Activated naive CD4-positive, alpha-beta T cell treated with anti-CD3 and anti-CD28 coated beads for 36 hours (primary cell): Measurements from ENCODE around the gene B3GNT3. TPM values are rescaled to one million over a fixed set of nuclear protein-coding genes. Genes with fewer than 3 reads are reported as not detected.

Experiments
- CTCF ChIA-PET: fragments of 350-600 bp; sonication (Branson Sonifier 250); formaldehyde crosslinking; loops from one replicate; lab custom pipeline; 2021; ENCODE audit warnings: antibody characterized with exemption; lab: Charles Lee
- DNase-seq: peaks from one replicate; pipeline ENCODE4 v3.0.0-alpha.2; 2020
- H3K27ac Mint-ChIP-seq: one replicate; pipeline ENCODE4 v1.8.0; 2021; ENCODE audit warnings: mild to moderate bottlenecking, mixed read lengths
- H3K27me3 Mint-ChIP-seq: one replicate; pipeline ENCODE4 v1.8.0; 2021; ENCODE audit warnings: low read depth, mixed read lengths
- H3K36me3 Mint-ChIP-seq: one replicate; pipeline ENCODE4 v1.8.0; 2021; ENCODE audit warnings: low read depth, mixed read lengths
- H3K4me1 Mint-ChIP-seq: one replicate; pipeline ENCODE4 v1.8.0; 2021; ENCODE audit warnings: low read depth, mixed read lengths
- H3K4me3 Mint-ChIP-seq: one replicate; pipeline ENCODE4 v1.8.0; 2021; ENCODE audit warnings: mild to moderate bottlenecking, moderate library complexity, mixed read lengths
- H3K9me3 Mint-ChIP-seq: one replicate; pipeline ENCODE4 v1.8.0; 2021; ENCODE audit warnings: mixed read lengths
- intact Hi-C: fragments of 100-400 bp; cut with micrococcal nuclease; formaldehyde crosslinking; loops from one replicate; pipeline ENCODE4 v1.15.1; 2023
- total RNA-seq, 2 experiments: library from RNA; stranded (reverse); gene quantifications; one replicate each; pipeline ENCODE4 v1.2.3, GENCODE V29; 2021

Gene B3GNT3
- total RNA-seq, 2 experiments from 2014 or later, result 0.17 to 0.19 TPM

DNA sequence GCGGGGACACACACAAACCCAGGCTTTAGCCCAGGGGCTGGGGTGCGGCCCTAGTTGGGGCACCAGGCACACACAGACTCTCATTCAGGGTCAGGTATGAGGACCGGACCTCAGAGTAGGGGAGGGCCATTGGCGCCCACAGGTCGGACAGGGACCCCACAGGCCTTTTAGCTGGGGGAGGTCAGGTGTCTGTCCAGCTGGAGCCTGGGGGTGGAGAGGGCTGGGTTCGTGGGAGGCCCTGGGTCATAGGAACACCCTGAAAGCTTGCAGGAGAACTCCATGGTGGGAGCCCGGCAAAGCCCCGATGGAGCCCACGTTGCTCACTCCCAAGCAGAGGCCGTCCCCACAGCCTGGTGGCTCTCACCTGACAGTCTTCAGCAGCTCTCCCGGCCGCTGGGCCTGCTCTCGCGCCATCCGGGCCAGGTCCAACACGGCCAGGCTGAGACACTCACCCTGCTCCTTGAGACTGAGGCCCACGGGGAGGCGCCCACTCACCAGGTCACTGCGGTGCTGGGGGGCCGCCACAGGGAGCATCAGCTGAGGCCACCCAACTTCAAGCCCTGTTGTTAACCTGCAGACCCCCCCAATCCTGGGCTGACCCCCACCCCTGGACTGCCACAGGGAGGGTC, 47.8 kb downstream of the B3GNT3 start:
- Mint-ChIP-seq H3K9me3 (no peaks in the 10 kb centered on the region), H3K4me3 (no peak overlapping the region), H3K27ac (no peak overlapping the region), H3K36me3 (peaks cover 71% of the 10 kb centered on the region), H3K4me1 (peaks cover 39% of the 10 kb centered on the region), H3K27me3 (no peaks in the 10 kb centered on the region)
- intact Hi-C loops, result no loop called here
- DNase-seq, result no peak
- CTCF ChIA-PET, result interaction anchor here (0.6 to 0.9 kb wide), 3 partner anchors 13 to 87 kb away, joined by 3 to 5 read pairs (median 3); no protein-coding TSS in a partner anchor

DNA sequence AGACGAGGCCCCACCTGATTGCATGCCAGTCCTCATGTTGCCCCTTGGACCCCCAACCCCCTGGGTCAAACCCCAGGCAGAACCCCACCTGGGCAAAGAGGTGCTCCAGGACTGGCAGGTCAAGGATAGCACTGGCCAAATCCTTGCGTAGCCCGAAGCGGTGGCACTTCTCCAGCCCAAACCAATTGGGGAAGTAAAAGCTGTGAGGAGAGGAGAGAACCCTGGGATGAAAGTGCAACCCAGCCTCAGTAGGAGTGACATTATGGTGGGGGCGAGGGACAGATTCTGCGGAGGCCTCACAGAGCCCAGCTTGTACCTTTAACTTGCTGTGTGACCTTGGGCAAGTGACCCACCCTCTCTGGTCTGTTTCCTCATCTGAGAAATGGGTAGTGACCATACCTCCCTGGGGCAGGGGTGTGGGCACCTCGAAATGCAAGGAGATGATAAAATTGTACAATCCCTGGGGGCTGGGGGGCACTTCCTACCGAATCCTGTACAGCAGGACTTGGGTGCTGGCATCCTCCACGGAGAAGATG, 48.4 kb downstream of the B3GNT3 start:
- Mint-ChIP-seq H3K4me3 (no peak overlapping the region), H3K27me3 (no peaks in the 10 kb centered on the region), H3K4me1 (peaks cover 43% of the 10 kb centered on the region), H3K27ac (peak overlapping the region; percentile 63), H3K9me3 (no peaks in the 10 kb centered on the region), H3K36me3 (peaks cover 65% of the 10 kb centered on the region)
- intact Hi-C loops, result no loop called here
- DNase-seq, result no peak
- CTCF ChIA-PET, result interaction anchor here (0.6 to 0.9 kb wide), 4 partner anchors 12 to 249 kb away, joined by 3 to 5 read pairs (median 3); no protein-coding TSS in a partner anchor

DNA sequence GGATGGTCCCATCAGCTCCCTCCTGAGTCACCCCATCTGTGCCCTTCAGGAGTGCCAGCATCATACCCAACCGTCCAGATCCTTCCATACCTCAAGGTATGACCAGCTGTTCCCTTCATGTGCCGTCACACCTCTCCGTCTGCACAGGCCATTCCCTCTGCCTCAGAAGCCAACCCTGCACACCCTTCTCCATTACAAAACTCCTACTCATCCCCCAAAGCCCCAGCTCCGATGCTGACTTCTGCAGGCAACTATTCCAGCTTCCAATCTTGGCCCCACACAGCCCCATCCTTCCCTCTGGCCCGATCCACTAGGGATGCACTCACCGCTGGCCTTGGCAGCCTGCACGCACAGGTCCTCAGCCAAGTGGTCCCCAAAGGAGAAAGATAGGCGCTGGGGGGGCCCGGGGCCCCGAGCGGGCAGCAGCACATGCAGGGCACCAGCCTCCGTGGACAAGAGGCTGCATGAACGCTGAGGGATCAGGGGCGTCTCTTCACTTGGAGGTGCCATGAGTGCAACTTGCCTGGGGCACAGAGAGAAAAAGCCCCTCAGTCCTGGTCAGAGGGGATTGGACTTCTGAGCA, 49.1 kb downstream of the B3GNT3 start:
- Mint-ChIP-seq H3K4me1 (peaks cover 49% of the 10 kb centered on the region), H3K9me3 (no peaks in the 10 kb centered on the region), H3K27me3 (no peaks in the 10 kb centered on the region), H3K36me3 (peaks cover 61% of the 10 kb centered on the region), H3K27ac (peak overlapping the region; percentile 94), H3K4me3 (no peak overlapping the region)
- intact Hi-C loops, result no loop called here
- no peak for DNase-seq
- CTCF ChIA-PET, result interaction anchor here (0.7 to 0.9 kb wide), 2 partner anchors 47 to 248 kb away, joined by 3 read pairs; no protein-coding TSS in a partner anchor

DNA sequence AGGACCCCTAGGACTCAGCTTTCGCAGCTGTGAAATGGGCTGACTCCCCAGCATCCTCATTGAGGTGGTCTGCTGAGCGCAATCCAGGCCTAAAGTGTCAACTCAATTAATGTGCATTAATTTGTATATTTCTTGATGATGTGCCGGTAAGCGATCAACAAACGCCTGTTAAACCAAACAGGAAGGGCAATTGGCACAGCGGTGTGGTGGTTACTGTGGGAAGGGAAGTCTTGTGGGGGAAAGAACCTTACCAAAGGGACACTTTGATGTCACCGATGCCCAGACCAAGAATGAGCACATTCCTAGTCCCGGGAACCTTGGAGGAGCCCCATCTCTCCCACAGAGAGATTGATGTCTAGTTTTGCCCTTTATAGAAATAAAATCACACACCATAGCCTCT, 51.2 kb downstream of the B3GNT3 start:
- intact Hi-C loops, result loop anchor here (2.0 kb wide), 1 partner anchor 49 kb away; no protein-coding TSS in a partner anchor
- CTCF ChIA-PET, result no interaction called here
- no peaks in the 10 kb centered on the region for H3K27me3 Mint-ChIP-seq
- peak overlapping the region; percentile 94 for H3K27ac Mint-ChIP-seq
- peak overlapping the region; percentile 94 for H3K4me3 Mint-ChIP-seq
- H3K4me1 Mint-ChIP-seq, result peaks cover 65% of the 10 kb centered on the region
- peaks cover 47% of the 10 kb centered on the region for H3K36me3 Mint-ChIP-seq
- peak; percentile 68 for DNase-seq
- H3K9me3 Mint-ChIP-seq, result no peaks in the 10 kb centered on the region

DNA sequence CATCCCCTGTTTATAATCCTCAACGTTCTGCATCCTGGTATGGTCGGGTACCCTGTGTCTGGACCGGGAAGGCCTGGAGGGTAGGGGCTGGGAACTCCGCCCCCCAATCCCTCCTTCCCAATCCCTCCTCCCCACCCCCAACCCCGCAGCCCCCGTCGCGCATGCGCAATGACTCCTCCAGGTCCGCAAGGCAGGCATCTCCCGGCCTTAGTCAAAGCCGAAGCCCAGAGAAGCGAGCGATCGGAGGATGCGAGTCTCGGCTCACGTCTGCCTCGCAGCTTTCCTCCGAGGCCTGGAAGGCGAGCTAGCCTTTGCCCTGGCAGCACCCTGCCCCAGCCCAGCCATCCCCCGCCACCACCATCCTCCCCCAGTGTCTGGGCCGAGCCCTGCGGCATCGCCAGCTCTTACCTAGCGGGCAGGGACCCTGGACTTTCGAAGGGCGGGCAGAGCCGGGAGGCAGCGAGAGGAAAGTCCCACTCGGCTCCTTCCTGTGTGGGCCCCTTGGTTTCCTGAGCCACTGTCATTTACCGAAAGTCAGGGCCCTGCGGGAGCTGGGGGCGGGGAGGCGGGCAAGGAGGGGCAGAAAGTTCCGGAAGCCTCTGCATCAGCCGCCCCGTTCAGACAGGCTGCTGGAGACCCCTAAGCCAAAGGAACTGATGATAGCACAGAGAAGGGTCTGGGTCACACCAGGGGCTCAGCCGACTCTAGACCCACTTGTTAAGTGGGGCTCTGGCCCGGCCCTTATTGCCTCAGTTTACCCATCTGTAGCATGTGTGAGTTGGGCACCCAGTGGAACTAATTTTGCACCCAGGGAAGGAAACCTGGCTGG, 52.8 kb downstream of the B3GNT3 start, which contains the start of gene JAK3:
Gene JAK3 (minus strand): TSS at position 445 of the 829 bp plus-strand sequence. CDS start 3,565 bp downstream, outside the sequence.
- H3K27ac Mint-ChIP-seq, result peak within 1 kb of the TSS; percentile 94
- peaks cover 40% of the 10 kb centered on the region for H3K36me3 Mint-ChIP-seq
- CTCF ChIA-PET, result interaction anchor here (0.6 to 0.9 kb wide), 4 partner anchors 8 to 746 kb away, joined by 3 to 4 read pairs (median 4); partner anchors contain the start of gene RPL18A
- intact Hi-C loops, result loop anchor here (2.0 kb wide), 1 partner anchor 51 kb away; no protein-coding TSS in a partner anchor
- H3K4me1 Mint-ChIP-seq, result peaks cover 70% of the 10 kb centered on the region
- H3K4me3 Mint-ChIP-seq, result peak within 1 kb of the TSS; percentile 94
- no peaks in the 10 kb centered on the region for H3K9me3 Mint-ChIP-seq
- no peaks in the 10 kb centered on the region for H3K27me3 Mint-ChIP-seq
- DNase-seq, result peak; percentile 97

DNA sequence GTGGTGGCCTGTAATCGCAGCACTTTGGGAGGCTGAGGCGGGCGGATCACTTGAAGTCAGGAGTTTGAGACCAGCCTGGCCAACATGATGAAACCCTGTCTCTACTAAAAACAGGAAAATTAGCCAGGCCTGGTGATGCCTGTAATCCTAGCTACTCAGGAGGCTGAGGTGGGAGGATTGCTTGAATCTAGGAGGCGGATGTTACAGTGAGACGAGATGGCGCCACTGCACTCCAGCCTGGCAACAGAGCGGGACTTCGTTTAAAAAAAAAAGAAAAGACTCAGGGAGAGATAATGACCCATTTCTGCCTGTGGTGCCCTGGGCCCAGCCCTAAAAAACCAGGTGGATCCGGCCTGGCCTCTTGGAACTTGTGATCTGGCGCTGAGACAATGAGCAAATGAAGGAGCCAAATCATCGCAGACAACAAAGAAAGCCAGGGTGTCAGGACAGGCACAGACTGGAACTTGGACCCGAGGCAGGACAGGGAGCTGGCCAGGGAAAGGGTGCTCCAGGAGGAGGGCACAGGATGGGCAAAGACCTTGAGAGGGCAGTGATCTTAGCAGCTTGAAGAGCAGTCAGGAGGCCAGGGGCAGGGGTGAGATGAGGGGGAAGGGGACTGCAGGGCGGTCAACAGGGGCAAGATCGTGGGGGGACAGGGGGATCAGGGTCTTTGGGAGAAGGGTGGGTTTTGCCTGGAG, 53.8 kb downstream of the B3GNT3 start:
- peaks cover 32% of the 10 kb centered on the region for H3K36me3 Mint-ChIP-seq
- CTCF ChIA-PET, result interaction anchor here (0.7 to 3.0 kb wide), 3 partner anchors 11 to 1577 kb away, joined by 3 to 42 read pairs (median 4); partner anchors contain the start of gene RPL18A
- peak overlapping the region; percentile 94 for H3K4me3 Mint-ChIP-seq
- H3K27me3 Mint-ChIP-seq, result no peaks in the 10 kb centered on the region
- intact Hi-C loops, result no loop called here
- no peak for DNase-seq
- H3K4me1 Mint-ChIP-seq, result peaks cover 64% of the 10 kb centered on the region
- no peaks in the 10 kb centered on the region for H3K9me3 Mint-ChIP-seq
- H3K27ac Mint-ChIP-seq, result peak overlapping the region; percentile 94

DNA sequence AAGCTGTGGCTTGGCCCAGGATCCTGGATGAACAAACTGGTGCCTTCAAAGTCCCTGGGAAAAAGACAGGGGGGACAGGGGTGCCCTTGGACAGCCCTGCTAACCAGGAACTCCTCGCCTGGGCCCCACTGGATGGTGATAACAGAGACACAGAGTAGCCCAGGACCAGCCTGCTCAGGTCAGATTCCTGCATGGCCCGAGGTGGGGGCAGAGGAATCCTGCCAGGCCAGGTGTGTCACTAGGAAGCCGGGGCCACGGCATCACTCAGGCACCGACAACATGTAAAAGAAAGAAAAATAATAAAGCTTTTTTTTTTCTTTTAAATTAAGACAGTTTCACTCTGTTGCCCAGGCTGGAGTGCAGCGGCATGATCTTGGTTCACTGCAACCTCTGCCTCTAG, 59.1 kb downstream of the B3GNT3 start:
- DNase-seq, result no peak
- H3K27me3 Mint-ChIP-seq, result no peaks in the 10 kb centered on the region
- H3K4me3 Mint-ChIP-seq, result no peak overlapping the region
- intact Hi-C loops, result loop anchor here (2.0 kb wide), 1 partner anchor 401 kb away; no protein-coding TSS in a partner anchor
- H3K27ac Mint-ChIP-seq, result no peak overlapping the region
- H3K9me3 Mint-ChIP-seq, result no peaks in the 10 kb centered on the region
- CTCF ChIA-PET, result interaction anchor here (0.6 to 4.2 kb wide), 7 partner anchors 50 to 247 kb away, joined by 3 to 17 read pairs (median 4); partner anchors contain the start of gene CCDC124
- peaks cover 32% of the 10 kb centered on the region for H3K4me1 Mint-ChIP-seq
- peaks cover 2% of the 10 kb centered on the region for H3K36me3 Mint-ChIP-seq

DNA sequence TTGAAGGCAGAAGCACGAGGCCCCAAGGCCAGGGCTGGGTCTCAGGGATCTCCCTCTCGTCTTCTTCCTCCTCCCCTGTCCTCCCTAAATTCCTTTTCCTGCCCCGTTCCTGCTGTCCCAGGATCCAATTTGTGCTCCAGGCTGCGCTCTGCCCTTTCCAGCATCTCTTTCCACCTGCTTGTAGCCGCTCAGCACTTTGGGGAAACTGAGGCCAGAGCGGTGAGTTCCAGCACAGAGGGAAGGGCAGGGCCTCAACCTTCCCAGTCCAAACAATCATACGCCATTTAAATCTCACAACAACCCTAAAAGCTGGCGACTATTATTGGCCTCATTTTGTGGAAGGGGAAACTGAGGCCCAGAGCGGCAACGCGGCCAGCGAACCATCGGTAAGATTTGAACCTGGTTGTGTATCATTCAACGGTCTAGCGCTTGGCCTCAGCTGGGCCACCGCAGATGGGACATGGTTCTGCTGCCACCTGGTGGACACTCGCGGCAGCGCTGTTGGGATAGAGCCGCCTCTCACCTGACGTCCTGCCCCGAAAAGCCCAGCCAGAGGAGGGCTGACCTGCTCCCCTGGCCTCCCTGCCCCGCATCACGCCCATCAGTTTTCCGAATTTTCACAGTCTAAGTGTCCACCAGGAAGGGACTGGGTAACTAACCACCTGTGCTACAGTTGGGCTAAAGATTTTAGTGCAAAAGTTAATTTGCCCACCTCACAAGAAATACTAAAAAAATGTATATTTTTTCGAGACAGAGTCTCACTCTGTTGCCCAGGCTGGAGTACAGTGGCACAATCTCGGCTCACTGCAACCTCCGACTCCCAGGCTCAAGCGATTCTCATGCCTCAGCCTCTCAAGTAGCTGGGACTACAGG, 60.6 kb downstream of the B3GNT3 start:
- Mint-ChIP-seq H3K4me3 (peak overlapping the region; percentile 5), H3K9me3 (no peaks in the 10 kb centered on the region), H3K27me3 (no peaks in the 10 kb centered on the region), H3K4me1 (peaks cover 24% of the 10 kb centered on the region), H3K27ac (no peak overlapping the region), H3K36me3 (peaks cover 12% of the 10 kb centered on the region)
- peak; percentile 96 for DNase-seq
- intact Hi-C loops, result loop anchor here (1.0 to 5.0 kb wide), 9 partner anchors 65 to 403 kb away; partner anchors contain the start of genes COLGALT1, PGLS and SLC27A1
- CTCF ChIA-PET, result interaction anchor here (0.5 to 4.2 kb wide), 18 partner anchors 8 to 158 kb away, joined by 3 to 17 read pairs (median 4); partner anchors contain the start of genes CCDC124 and JAK3

DNA sequence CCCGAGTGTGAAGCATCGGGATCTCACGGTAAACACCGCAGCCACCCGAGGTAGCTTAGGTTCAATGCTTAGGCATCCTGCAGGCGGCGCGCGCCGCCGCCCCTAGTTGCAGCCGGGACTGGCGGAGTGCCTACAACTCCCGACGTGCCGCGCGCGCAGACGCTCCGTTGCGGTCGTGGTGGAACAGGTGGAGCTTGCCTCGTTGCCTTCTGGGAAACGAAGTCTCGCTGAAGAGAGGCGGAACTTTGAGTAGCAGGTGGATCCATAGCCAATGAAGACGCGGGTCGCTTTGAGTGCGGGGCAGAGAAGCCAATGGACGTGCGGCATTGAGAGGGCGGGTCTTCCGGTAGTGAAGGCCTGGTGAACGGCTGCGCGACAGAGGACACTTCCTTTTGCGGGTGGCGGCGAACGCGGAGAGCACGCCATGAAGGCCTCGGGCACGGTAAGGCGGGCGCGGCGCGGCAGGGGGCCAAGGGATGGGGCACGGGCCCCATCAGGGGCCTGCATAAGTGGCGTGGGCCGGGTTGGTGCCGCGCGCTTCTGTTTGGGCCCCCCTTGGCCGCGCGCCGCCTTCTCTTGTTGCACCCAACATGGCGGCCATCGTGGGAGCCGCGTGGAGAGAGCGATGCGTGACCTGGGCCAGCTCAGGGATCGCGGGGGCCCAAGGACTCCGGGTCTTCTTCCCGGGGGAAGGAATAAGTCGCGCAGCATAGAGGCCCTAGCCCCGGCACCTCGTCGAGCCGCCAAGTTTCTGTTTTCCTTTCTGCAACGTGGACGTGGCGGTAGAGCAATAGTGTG, 64.8 kb downstream of the B3GNT3 start, which contains the start of gene RPL18A:
Gene RPL18A (plus strand): TSS at position 378 of the 798 bp plus-strand sequence. CDS start 47 bp downstream, at position 425.
- H3K4me3 Mint-ChIP-seq, result peak within 1 kb of the TSS; percentile 92
- H3K9me3 Mint-ChIP-seq, result no peaks in the 10 kb centered on the region
- peaks cover 37% of the 10 kb centered on the region for H3K36me3 Mint-ChIP-seq
- intact Hi-C loops, result loop anchor here (1.0 to 5.0 kb wide), 10 partner anchors 9 to 387 kb away; partner anchors contain the start of genes COLGALT1, PGLS and SLC27A1
- H3K27ac Mint-ChIP-seq, result peak within 1 kb of the TSS; percentile 96
- CTCF ChIA-PET, result interaction anchor here (0.6 to 3.6 kb wide), 22 partner anchors 10 to 529 kb away, joined by 3 to 70 read pairs (median 4); partner anchors contain the start of genes CCDC124, JAK3 and SLC5A5
- peaks cover 37% of the 10 kb centered on the region for H3K4me1 Mint-ChIP-seq
- DNase-seq, result peak; percentile 100
- H3K27me3 Mint-ChIP-seq, result no peaks in the 10 kb centered on the region
